NB4 (cell line): Measurements from ENCODE around the gene MSGN1.

Source experiments
- CTCF ChIP-seq: IDR thresholded peaks from one replicate; pipeline ENCODE4 v1.5.1; 2012; ENCODE audit warnings: low read depth, low read length
- POLR2A ChIP-seq: IDR thresholded peaks from 2 replicates; pipeline ENCODE4 v1.6.1; 2011; ENCODE audit warnings: mild to moderate bottlenecking; ENCODE audit not compliant: insufficient read length; ENCODE audit errors: extremely low read depth

GRCh38 chr2:17816396-17817245 lies at the start of gene MSGN1:
- TF ChIP-seq CTCF = no peak
- no peak for TF ChIP-seq POLR2A
